HepG2 (cell line): ENCODE measurements around the gene FAM120C. TPM values are rescaled to one million over a fixed set of nuclear protein-coding genes. Genes with fewer than 3 reads are reported as not detected.

ENCODE experiments used
- FUBP1 ChIP-seq: sonication (generic); formaldehyde crosslinking; IDR thresholded peaks from 2 replicates; pipeline ENCODE4 v1.5.1; 2020; ENCODE audit warnings: missing genetic modification reagents, mild to moderate bottlenecking, borderline replicate concordance
- NAIF1 ChIP-seq: sonication (generic); formaldehyde crosslinking; IDR thresholded peaks from 2 replicates; pipeline ENCODE4 v1.5.0; 2020; ENCODE audit warnings: mild to moderate bottlenecking, missing genetic modification reagents, borderline replicate concordance
- PAF1 ChIP-seq: IDR thresholded peaks from 2 replicates; pipeline ENCODE4 v1.6.1; 2016; ENCODE audit warnings: missing genetic modification reagents, missing compliant biosample characterization
- RAD21 ChIP-seq: fragments of 450-650 bp; formaldehyde crosslinking; IDR thresholded peaks from 2 replicates; pipeline ENCODE4 v1.5.0; 2020; ENCODE audit warnings: mild to moderate bottlenecking
- ZNF101 ChIP-seq: sonication (generic); formaldehyde crosslinking; IDR thresholded peaks from 2 replicates; pipeline ENCODE4 v1.4.0; 2020; ENCODE audit warnings: mild to moderate bottlenecking, low read depth, missing genetic modification reagents, borderline replicate concordance
- ZNF33A ChIP-seq: sonication (generic); formaldehyde crosslinking; IDR thresholded peaks from 2 replicates; pipeline ENCODE4 v1.5.1; 2020; ENCODE audit warnings: missing genetic modification reagents, mild to moderate bottlenecking, moderate library complexity, borderline replicate concordance
- ZNF407 ChIP-seq: sonication (generic); formaldehyde crosslinking; IDR thresholded peaks from one replicate; pipeline ENCODE4 v1.5.1; 2020; ENCODE audit warnings: mild to moderate bottlenecking, missing genetic modification reagents; ENCODE audit errors: not compliant biosample characterization
- ZNF468 ChIP-seq: sonication (generic); formaldehyde crosslinking; IDR thresholded peaks from 2 replicates; pipeline ENCODE4 v1.8.0; 2022; ENCODE audit warnings: mild to moderate bottlenecking, moderate library complexity, missing genetic modification reagents
- ZNF562 ChIP-seq: sonication (generic); formaldehyde crosslinking; IDR thresholded peaks from 2 replicates; pipeline ENCODE4 v1.8.0; 2022; ENCODE audit warnings: missing genetic modification reagents, borderline replicate concordance
- ZNF75D ChIP-seq: sonication (generic); formaldehyde crosslinking; IDR thresholded peaks from 2 replicates; pipeline ENCODE4 v1.8.1; 2023; ENCODE audit warnings: missing genetic modification reagents, mild to moderate bottlenecking, borderline replicate concordance
- polyA plus RNA-seq, 8 experiments: library from polyadenylated mRNA; depleted of rRNA in 3 of 8; stranded (reverse) in 7 of 8; unstranded in 1 of 8; fragments of >200 nt; fragmentation: Illumina TruSeq in 4 of 8; extraction: Trizol in 4 of 8; gene quantifications; 2 replicates each; pipeline versions ENCODE4 v1.2.1 to v1.2.3, GENCODE V29; 2011 to 2016; ENCODE audit warnings: low read depth in 4 of 8, missing spikeins in 1 of 8, mixed read lengths in 1 of 8; ENCODE audit not compliant: insufficient read depth in 1 of 8
- total RNA-seq, 5 experiments: library from RNA; depleted of rRNA; stranded (reverse); fragments of >200 nt; fragmentation: Illumina TruSeq; extraction: Trizol; gene quantifications; 2 replicates each; pipeline ENCODE4 v1.2.3, GENCODE V29; 2016; ENCODE audit warnings: low read depth in 1 of 5
- TF ChIP-seq, protein P1 (sequence below): sonication (generic); formaldehyde crosslinking; IDR thresholded peaks from 2 replicates; pipeline ENCODE4 v1.4.0; 2020; ENCODE audit warnings: missing genetic modification reagents, borderline replicate concordance
- TF ChIP-seq, protein P2 (sequence below): sonication (generic); formaldehyde crosslinking; IDR thresholded peaks from 2 replicates; pipeline ENCODE4 v1.5.1; 2020; ENCODE audit warnings: missing genetic modification reagents, mild to moderate bottlenecking, borderline replicate concordance

Gene FAM120C
- total and polyA plus RNA-seq, 2 of the 13 experiments (the other 11 are each of a cell fraction or from before 2014, with no cell fraction given): 4.6 to 7.4 TPM

GRCh38 chrX:54044126-54044876 is 138.8 kb downstream of the FAM120C start, which contains the start of gene PHF8 (continued):
- TF ChIP-seq NAIF1 (CRISPR knock-in tag): peak; percentile 72; the same call in 1 of the 2 replicates
- TF ChIP-seq ZNF101: no peak
- TF ChIP-seq, protein P1, sequence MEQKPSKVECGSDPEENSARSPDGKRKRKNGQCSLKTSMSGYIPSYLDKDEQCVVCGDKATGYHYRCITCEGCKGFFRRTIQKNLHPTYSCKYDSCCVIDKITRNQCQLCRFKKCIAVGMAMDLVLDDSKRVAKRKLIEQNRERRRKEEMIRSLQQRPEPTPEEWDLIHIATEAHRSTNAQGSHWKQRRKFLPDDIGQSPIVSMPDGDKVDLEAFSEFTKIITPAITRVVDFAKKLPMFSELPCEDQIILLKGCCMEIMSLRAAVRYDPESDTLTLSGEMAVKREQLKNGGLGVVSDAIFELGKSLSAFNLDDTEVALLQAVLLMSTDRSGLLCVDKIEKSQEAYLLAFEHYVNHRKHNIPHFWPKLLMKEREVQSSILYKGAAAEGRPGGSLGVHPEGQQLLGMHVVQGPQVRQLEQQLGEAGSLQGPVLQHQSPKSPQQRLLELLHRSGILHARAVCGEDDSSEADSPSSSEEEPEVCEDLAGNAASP: no peak
- TF ChIP-seq ZNF468 (CRISPR knock-in tag): no peak
- no peak for TF ChIP-seq PAF1 (CRISPR knock-in tag)
- TF ChIP-seq ZNF75D (CRISPR knock-in tag): no peak
- no peak for TF ChIP-seq RAD21 (CRISPR knock-in tag)
- TF ChIP-seq, protein P2, sequence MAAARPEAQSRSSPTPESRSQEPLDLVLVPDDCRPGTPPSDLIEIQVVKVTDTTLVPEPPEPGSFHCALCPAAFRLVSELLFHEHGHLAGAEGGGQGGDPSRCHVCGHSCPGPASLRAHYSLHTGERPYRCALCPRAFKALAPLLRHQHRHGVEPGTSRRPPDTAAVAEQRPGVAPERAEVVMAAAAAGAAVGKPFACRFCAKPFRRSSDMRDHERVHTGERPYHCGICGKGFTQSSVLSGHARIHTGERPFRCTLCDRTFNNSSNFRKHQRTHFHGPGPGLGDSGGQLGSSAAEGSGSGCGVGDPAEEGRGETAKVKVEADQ (CRISPR knock-in tag): no peak
- TF ChIP-seq ZNF562: no peak
- no peak for TF ChIP-seq ZNF33A (CRISPR knock-in tag)
- TF ChIP-seq ZNF407: no peak
- no peak for TF ChIP-seq FUBP1 (CRISPR knock-in tag)
